ENCODE results near the gene KCTD13.
"Not testable (repeated sequence)": the region's sequence is repeated elsewhere in the genome, so short reads cannot be mapped to it uniquely, and the experiment has no call there.

KCTD13 gene

GRCh38 chr16:29906520-29907244 is 19.3 kb downstream of the KCTD13 start:
- no peak for DNase-seq (ENCODE audit: low read depth)

GRCh38 chr16:29905668-29906067 is 20.4 kb downstream of the KCTD13 start:
- no peak for DNase-seq (ENCODE audit: low read depth)

GRCh38 chr16:29904947-29905346 is 21.1 kb downstream of the KCTD13 start:
- no peak for DNase-seq (ENCODE audit: low read depth)

GRCh38 chr16:29903590-29903989 is 22.4 kb downstream of the KCTD13 start:
- DNase-seq (ENCODE audit: low read depth) = no peak

- no peak for DNase-seq (ENCODE audit: low read depth)
Measured at GRCh38 chr16:29901607-29901945, 24.4 kb downstream of the KCTD13 start.

- DNase-seq (ENCODE audit: low read depth) = no peak
Measured at GRCh38 chr16:29900888-29901606, 25.0 kb downstream of the KCTD13 start.

- DNase-seq (ENCODE audit: low read depth) = peak; percentile 24
Measured at GRCh38 chr16:29900102-29900887, 25.7 kb downstream of the KCTD13 start, which contains the start of gene ASPHD1. ASPHD1 (plus strand) TSS chr16:29900488; CDS start chr16:29900972, 484 bp downstream.

GRCh38 chr16:29899516-29900101 is 26.4 kb downstream of the KCTD13 start, which contains the start of gene SEZ6L2:
SEZ6L2 (minus strand) TSS chr16:29899550; CDS start chr16:29899019, 531 bp downstream.
- no peak for DNase-seq (ENCODE audit: low read depth)

GRCh38 chr16:29898804-29899515 is 27.1 kb downstream of the KCTD13 start:
- DNase-seq (ENCODE audit: low read depth) = no peak

GRCh38 chr16:29898135-29898803 is 27.8 kb downstream of the KCTD13 start:
- no peak for DNase-seq (ENCODE audit: low read depth)

GRCh38 chr16:29897333-29897732 is 28.7 kb downstream of the KCTD13 start:
- no peak for DNase-seq (ENCODE audit: low read depth)

GRCh38 chr16:29896841-29897240 is 29.2 kb downstream of the KCTD13 start:
- no peak for DNase-seq (ENCODE audit: low read depth)

GRCh38 chr16:29894352-29894751 is 31.7 kb downstream of the KCTD13 start:
- DNase-seq (ENCODE audit: low read depth) = no peak

GRCh38 chr16:29893553-29893952 is 32.5 kb downstream of the KCTD13 start:
- no peak for DNase-seq (ENCODE audit: low read depth)

- no peak for DNase-seq (ENCODE audit: low read depth)
Measured at GRCh38 chr16:29892458-29892813, 33.6 kb downstream of the KCTD13 start.

- DNase-seq (ENCODE audit: low read depth) = no peak
Measured at GRCh38 chr16:29891525-29892457, 34.2 kb downstream of the KCTD13 start.

GRCh38 chr16:29889372-29889771 is 36.7 kb downstream of the KCTD13 start:
- not testable (repeated sequence) for DNase-seq (ENCODE audit: low read depth)

GRCh38 chr16:29883987-29884386 is 42.0 kb downstream of the KCTD13 start:
- no peak for DNase-seq (ENCODE audit: low read depth)

- no peak for DNase-seq (ENCODE audit: low read depth)
Measured at GRCh38 chr16:29881050-29881449, 45.0 kb downstream of the KCTD13 start.

GRCh38 chr16:29878172-29878571 is 47.9 kb downstream of the KCTD13 start:
- DNase-seq (ENCODE audit: low read depth) = no peak
